GM23338 (cell line): ENCODE results near the gene TMPRSS5. TPM values are rescaled to one million over a fixed set of nuclear protein-coding genes. Genes with fewer than 3 reads are reported as not detected.

Source experiments
- ATAC-seq: fragments of 200-7000 bp; cut with Tn5 transposase; 3 replicates; pipeline ENCODE4 v1.9.1; 2020
- DNase-seq: peaks from one replicate; pipeline ENCODE4 v3.0.0-alpha.2; 2015; ENCODE audit warnings: low spot score
- H2AFZ ChIP-seq: fragments of 200-600 bp; sonication (generic); 2 replicates; pipeline ENCODE4 v1.8.0; 2016; ENCODE audit warnings: antibody characterized with exemption, mild to moderate bottlenecking, moderate library complexity
- H3F3A ChIP-seq: fragments of 200-600 bp; sonication (generic); replicated peaks from 2 replicates; pipeline ENCODE4 v1.8.0; 2017; ENCODE audit warnings: antibody characterized with exemption, mixed run types, low read depth
- H3K27ac ChIP-seq: fragments of 200-600 bp; sonication (generic); 2 replicates; pipeline ENCODE4 v1.6.1; 2016; ENCODE audit warnings: low read depth
- H3K27me3 ChIP-seq: fragments of 200-600 bp; sonication (generic); 2 replicates; pipeline ENCODE4 v1.8.0; 2016; ENCODE audit warnings: mild to moderate bottlenecking, mixed run types, moderate library complexity; ENCODE audit not compliant: insufficient read depth
- H3K36me3 ChIP-seq: fragments of 200-600 bp; sonication (generic); 2 replicates; pipeline ENCODE4 v1.8.0; 2016; ENCODE audit warnings: mild to moderate bottlenecking; ENCODE audit not compliant: insufficient read depth
- H3K4me1 ChIP-seq: fragments of 200-600 bp; sonication (generic); 2 replicates; pipeline ENCODE4 v1.8.0; 2016; ENCODE audit warnings: mild to moderate bottlenecking, moderate library complexity; ENCODE audit not compliant: insufficient read depth
- H3K4me2 ChIP-seq: fragments of 200-600 bp; sonication (generic); 2 replicates; pipeline ENCODE4 v1.7.1; 2017; ENCODE audit warnings: mixed run types
- H3K4me3 ChIP-seq: fragments of 200-600 bp; sonication (generic); 2 replicates; pipeline ENCODE4 v1.6.1; 2016; ENCODE audit warnings: mixed run types
- H3K79me2 ChIP-seq: fragments of 200-600 bp; sonication (generic); replicated peaks from 2 replicates; pipeline ENCODE4 v1.8.0; 2017; ENCODE audit warnings: mild to moderate bottlenecking; ENCODE audit not compliant: insufficient read depth
- H3K9me2 ChIP-seq: fragments of 200-600 bp; sonication (generic); 2 replicates; pipeline ENCODE4 v1.8.0; 2017; ENCODE audit not compliant: insufficient read depth
- H4K20me1 ChIP-seq: fragments of 200-600 bp; sonication (generic); replicated peaks from 2 replicates; pipeline ENCODE4 v1.8.0; 2017; ENCODE audit warnings: mild to moderate bottlenecking; ENCODE audit not compliant: insufficient read depth
- H3K27ac Mint-ChIP-seq: 2 replicates; pipeline ENCODE4 v1.8.0; 2020; ENCODE audit warnings: inconsistent platforms, mild to moderate bottlenecking, moderate library complexity, mixed read lengths
- H3K27me3 Mint-ChIP-seq: 3 replicates; pipeline ENCODE4 v1.8.0; 2022; ENCODE audit warnings: low read depth, mild to moderate bottlenecking, moderate library complexity, mixed read lengths, inconsistent platforms; ENCODE audit not compliant: insufficient read depth, poor library complexity
- H3K36me3 Mint-ChIP-seq: 3 replicates; pipeline ENCODE4 v1.8.0; 2021; ENCODE audit warnings: low read depth, mild to moderate bottlenecking, inconsistent platforms, moderate library complexity, mixed read lengths
- H3K4me1 Mint-ChIP-seq: 3 replicates; pipeline ENCODE4 v1.8.0; 2020; ENCODE audit warnings: mild to moderate bottlenecking, inconsistent platforms, mixed read lengths
- H3K4me3 Mint-ChIP-seq: 3 replicates; pipeline ENCODE4 v1.8.0; 2021; ENCODE audit warnings: moderate library complexity, mild to moderate bottlenecking, inconsistent platforms, mixed read lengths
- H3K9me3 Mint-ChIP-seq: 3 replicates; pipeline ENCODE4 v1.8.0; 2020; ENCODE audit warnings: moderate library complexity, mild to moderate bottlenecking, inconsistent platforms, mixed read lengths
- EZH2 ChIP-seq: fragments of 200-600 bp; sonication (generic); IDR thresholded peaks from one replicate; pipeline ENCODE4 v1.8.0; 2017; ENCODE audit warnings: antibody characterized with exemption, mild to moderate bottlenecking, low read depth; ENCODE audit not compliant: unreplicated experiment
- STAT1 ChIP-seq: IDR thresholded peaks from one replicate; pipeline ENCODE4 v1.6.1; 2016; ENCODE audit warnings: antibody characterized with exemption; ENCODE audit not compliant: unreplicated experiment
- ZNF114 ChIP-seq: fragments of 250-450 bp; sonication (Bioruptor Pico); IDR thresholded peaks from 2 replicates; pipeline ENCODE4 v1.5.0; 2020; ENCODE audit warnings: mild to moderate bottlenecking, moderate library complexity
- ZNF331 ChIP-seq: fragments of 250-450 bp; sonication (Bioruptor Pico); IDR thresholded peaks from 2 replicates; pipeline ENCODE4 v1.5.0; 2020; ENCODE audit warnings: low read depth, mild to moderate bottlenecking, moderate library complexity
- polyA plus RNA-seq: library from polyadenylated mRNA; unstranded; fragments of >200 nt; fragmentation: Nextera tagmentation; extraction: Ambion mirVana; gene quantifications from 2 replicates; pipeline ENCODE4 v1.2.1, GENCODE V29; 2016
- total RNA-seq: library from RNA; depleted of rRNA; stranded (reverse); fragments of >200 nt; shearing (Covaris generic); gene quantifications from 2 replicates; pipeline ENCODE4 v1.2.3, GENCODE V29; 2014
- TF ChIP-seq, protein P1 (sequence below): fragments of 250-450 bp; sonication (Bioruptor Pico); IDR thresholded peaks from 2 replicates; pipeline ENCODE4 v1.5.0; 2020; ENCODE audit warnings: mild to moderate bottlenecking, moderate library complexity
- TF ChIP-seq, protein P2 (sequence below): IDR thresholded peaks from one replicate; pipeline ENCODE4 v1.6.1; 2018; ENCODE audit warnings: antibody characterized with exemption; ENCODE audit not compliant: unreplicated experiment

TMPRSS5 gene
- total and polyA plus RNA-seq, 2 experiments from 2014 or later: not detected

DNA sequence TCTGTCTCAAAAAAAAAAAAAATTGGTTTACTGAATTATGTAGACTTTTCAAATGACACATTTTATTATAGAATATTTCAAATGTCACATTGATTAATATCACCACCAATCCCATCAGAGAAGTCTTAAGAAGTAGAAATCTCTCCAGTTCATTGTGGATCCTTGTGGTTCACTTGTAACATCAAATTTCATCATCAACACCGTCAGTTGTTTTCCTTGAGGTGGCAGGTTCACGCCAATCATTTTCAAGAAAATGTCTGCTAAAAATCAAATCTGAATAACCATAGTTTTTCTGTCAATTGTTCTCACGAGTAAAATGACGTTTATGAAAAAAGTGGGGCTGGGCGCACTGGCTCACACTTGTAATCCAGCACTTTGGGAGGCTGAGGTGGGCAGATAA, 50.3 kb downstream of the TMPRSS5 start (continued):
- TF ChIP-seq, protein P1, sequence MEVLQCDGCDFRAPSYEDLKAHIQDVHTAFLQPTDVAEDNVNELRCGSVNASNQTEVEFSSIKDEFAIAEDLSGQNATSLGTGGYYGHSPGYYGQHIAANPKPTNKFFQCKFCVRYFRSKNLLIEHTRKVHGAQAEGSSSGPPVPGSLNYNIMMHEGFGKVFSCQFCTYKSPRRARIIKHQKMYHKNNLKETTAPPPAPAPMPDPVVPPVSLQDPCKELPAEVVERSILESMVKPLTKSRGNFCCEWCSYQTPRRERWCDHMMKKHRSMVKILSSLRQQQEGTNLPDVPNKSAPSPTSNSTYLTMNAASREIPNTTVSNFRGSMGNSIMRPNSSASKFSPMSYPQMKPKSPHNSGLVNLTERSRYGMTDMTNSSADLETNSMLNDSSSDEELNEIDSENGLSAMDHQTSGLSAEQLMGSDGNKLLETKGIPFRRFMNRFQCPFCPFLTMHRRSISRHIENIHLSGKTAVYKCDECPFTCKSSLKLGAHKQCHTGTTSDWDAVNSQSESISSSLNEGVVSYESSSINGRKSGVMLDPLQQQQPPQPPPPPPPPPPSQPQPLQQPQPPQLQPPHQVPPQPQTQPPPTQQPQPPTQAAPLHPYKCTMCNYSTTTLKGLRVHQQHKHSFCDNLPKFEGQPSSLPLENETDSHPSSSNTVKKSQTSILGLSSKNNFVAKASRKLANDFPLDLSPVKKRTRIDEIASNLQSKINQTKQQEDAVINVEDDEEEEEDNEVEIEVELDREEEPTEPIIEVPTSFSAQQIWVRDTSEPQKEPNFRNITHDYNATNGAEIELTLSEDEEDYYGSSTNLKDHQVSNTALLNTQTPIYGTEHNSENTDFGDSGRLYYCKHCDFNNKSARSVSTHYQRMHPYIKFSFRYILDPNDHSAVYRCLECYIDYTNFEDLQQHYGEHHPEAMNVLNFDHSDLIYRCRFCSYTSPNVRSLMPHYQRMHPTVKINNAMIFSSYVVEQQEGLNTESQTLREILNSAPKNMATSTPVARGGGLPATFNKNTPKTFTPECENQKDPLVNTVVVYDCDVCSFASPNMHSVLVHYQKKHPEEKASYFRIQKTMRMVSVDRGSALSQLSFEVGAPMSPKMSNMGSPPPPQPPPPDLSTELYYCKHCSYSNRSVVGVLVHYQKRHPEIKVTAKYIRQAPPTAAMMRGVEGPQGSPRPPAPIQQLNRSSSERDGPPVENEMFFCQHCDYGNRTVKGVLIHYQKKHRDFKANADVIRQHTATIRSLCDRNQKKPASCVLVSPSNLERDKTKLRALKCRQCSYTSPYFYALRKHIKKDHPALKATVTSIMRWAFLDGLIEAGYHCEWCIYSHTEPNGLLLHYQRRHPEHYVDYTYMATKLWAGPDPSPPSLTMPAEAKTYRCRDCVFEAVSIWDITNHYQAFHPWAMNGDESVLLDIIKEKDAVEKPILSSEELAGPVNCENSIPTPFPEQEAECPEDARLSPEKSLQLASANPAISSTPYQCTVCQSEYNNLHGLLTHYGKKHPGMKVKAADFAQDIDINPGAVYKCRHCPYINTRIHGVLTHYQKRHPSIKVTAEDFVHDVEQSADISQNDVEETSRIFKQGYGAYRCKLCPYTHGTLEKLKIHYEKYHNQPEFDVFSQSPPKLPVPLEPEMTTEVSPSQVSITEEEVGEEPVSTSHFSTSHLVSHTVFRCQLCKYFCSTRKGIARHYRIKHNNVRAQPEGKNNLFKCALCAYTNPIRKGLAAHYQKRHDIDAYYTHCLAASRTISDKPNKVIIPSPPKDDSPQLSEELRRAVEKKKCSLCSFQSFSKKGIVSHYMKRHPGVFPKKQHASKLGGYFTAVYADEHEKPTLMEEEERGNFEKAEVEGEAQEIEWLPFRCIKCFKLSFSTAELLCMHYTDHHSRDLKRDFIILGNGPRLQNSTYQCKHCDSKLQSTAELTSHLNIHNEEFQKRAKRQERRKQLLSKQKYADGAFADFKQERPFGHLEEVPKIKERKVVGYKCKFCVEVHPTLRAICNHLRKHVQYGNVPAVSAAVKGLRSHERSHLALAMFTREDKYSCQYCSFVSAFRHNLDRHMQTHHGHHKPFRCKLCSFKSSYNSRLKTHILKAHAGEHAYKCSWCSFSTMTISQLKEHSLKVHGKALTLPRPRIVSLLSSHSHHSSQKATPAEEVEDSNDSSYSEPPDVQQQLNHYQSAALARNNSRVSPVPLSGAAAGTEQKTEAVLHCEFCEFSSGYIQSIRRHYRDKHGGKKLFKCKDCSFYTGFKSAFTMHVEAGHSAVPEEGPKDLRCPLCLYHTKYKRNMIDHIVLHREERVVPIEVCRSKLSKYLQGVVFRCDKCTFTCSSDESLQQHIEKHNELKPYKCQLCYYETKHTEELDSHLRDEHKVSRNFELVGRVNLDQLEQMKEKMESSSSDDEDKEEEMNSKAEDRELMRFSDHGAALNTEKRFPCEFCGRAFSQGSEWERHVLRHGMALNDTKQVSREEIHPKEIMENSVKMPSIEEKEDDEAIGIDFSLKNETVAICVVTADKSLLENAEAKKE (CRISPR knock-in tag): no peak

DNA sequence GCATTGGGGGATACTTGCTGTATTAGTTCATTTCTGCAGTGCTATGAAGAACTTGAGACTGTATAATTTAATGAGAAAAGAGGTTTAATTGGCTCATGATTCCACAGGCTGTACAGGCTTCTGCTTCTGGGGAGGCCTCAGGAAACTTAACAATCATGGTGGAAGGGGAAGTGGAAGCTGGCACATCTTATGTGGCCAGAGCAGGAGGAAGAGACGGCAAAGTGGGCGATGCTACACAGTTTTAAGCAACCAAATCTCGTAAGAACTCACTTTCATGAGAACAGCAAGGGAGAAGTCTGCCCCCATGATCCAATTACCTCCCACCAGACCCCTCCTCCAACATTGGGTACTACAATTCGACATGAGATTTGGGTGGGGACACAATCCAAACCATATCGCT, 55.1 kb downstream of the TMPRSS5 start:
- Histone ChIP-seq H3K79me2 (no peaks in the 10 kb centered on the region), H3K9me2 (no peaks in the 10 kb centered on the region), H3K36me3 (no peaks in the 10 kb centered on the region), H2AFZ (no peak overlapping the region), H3K27me3 (no peaks in the 10 kb centered on the region), H3K4me2 (no peak overlapping the region), H4K20me1 (no peaks in the 10 kb centered on the region), H3K4me1 (no peaks in the 10 kb centered on the region), H3F3A (no peaks in the 10 kb centered on the region), H3K27ac (no peak overlapping the region), H3K4me3 (no peak overlapping the region)
- peaks cover 12% of the 10 kb centered on the region for H3K36me3 Mint-ChIP-seq
- peaks cover 36% of the 10 kb centered on the region for H3K9me3 Mint-ChIP-seq
- H3K4me1 Mint-ChIP-seq: no peaks in the 10 kb centered on the region
- peaks cover 3% of the 10 kb centered on the region for H3K27me3 Mint-ChIP-seq
- H3K27ac Mint-ChIP-seq: no peak overlapping the region
- H3K4me3 Mint-ChIP-seq: no peak overlapping the region
- ATAC-seq (no peak), DNase-seq (no peak)
- TF ChIP-seq ZNF114: no peak
- TF ChIP-seq ZNF331 (CRISPR knock-in tag): no peak
- no peak for TF ChIP-seq STAT1
- TF ChIP-seq, protein P2, sequence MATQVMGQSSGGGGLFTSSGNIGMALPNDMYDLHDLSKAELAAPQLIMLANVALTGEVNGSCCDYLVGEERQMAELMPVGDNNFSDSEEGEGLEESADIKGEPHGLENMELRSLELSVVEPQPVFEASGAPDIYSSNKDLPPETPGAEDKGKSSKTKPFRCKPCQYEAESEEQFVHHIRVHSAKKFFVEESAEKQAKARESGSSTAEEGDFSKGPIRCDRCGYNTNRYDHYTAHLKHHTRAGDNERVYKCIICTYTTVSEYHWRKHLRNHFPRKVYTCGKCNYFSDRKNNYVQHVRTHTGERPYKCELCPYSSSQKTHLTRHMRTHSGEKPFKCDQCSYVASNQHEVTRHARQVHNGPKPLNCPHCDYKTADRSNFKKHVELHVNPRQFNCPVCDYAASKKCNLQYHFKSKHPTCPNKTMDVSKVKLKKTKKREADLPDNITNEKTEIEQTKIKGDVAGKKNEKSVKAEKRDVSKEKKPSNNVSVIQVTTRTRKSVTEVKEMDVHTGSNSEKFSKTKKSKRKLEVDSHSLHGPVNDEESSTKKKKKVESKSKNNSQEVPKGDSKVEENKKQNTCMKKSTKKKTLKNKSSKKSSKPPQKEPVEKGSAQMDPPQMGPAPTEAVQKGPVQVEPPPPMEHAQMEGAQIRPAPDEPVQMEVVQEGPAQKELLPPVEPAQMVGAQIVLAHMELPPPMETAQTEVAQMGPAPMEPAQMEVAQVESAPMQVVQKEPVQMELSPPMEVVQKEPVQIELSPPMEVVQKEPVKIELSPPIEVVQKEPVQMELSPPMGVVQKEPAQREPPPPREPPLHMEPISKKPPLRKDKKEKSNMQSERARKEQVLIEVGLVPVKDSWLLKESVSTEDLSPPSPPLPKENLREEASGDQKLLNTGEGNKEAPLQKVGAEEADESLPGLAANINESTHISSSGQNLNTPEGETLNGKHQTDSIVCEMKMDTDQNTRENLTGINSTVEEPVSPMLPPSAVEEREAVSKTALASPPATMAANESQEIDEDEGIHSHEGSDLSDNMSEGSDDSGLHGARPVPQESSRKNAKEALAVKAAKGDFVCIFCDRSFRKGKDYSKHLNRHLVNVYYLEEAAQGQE: no peak
- no peak for TF ChIP-seq EZH2
- TF ChIP-seq, protein P1 (CRISPR knock-in tag): no peak
